ENCODE measurements around the gene NXNL1.

- TF ChIP-seq EZH2phosphoT487 (IDR thresholded peaks at IDR 0.05; ENCODE audit: borderline replicate concordance) (no peak), REST (IDR thresholded peaks at IDR 0.05; ENCODE audit: low read depth) (no peak), POLR2A (IDR thresholded peaks at IDR 0.05; ENCODE audit: borderline replicate concordance, extremely low read depth, insufficient read depth, insufficient read length) (no peak), CTCF (IDR thresholded peaks at IDR 0.05 in 2 of 3, conservative IDR thresholded peaks at IDR 0.05 in 1 of 3; ENCODE audit: borderline replicate concordance in 1 of 3, insufficient read depth in 1 of 3, low read depth in 2 of 3, low read length in 2 of 3) (no peak)
Observed at GRCh38 chr19:17436874-17437267, 23.9 kb downstream of the NXNL1 start.
